ENCODE measurements around the gene CAVIN2.

The CAVIN2 gene

GRCh38 chr2:191846515-191847476 is at the start of gene CAVIN2:
Gene CAVIN2 (minus strand): TSS chr2:191847088. CDS start chr2:191846925, 163 bp downstream.
- DNase-seq = no peak

- DNase-seq = no peak
Observed at GRCh38 chr2:191895743-191896142, 48.9 kb upstream of the CAVIN2 start.

GRCh38 chr2:191895195-191895594 is 48.3 kb upstream of the CAVIN2 start:
- DNase-seq = no peak

GRCh38 chr2:191894681-191895147 is 47.8 kb upstream of the CAVIN2 start:
- DNase-seq = no peak

- no peak for DNase-seq
Observed at GRCh38 chr2:191892391-191892790, 45.5 kb upstream of the CAVIN2 start.

GRCh38 chr2:191891656-191892055 is 44.8 kb upstream of the CAVIN2 start:
- no peak for DNase-seq

- no peak for DNase-seq
Observed at GRCh38 chr2:191889931-191890330, 43.0 kb upstream of the CAVIN2 start.

GRCh38 chr2:191888400-191889166 is 41.7 kb upstream of the CAVIN2 start:
- no peak for DNase-seq

GRCh38 chr2:191885650-191886049 is 38.8 kb upstream of the CAVIN2 start:
- DNase-seq = no peak

- DNase-seq = no peak
Observed at GRCh38 chr2:191885098-191885497, 38.2 kb upstream of the CAVIN2 start.

GRCh38 chr2:191881982-191882816 is 35.3 kb upstream of the CAVIN2 start:
- DNase-seq = no peak

GRCh38 chr2:191878548-191879279 is 31.8 kb upstream of the CAVIN2 start:
- no peak for DNase-seq

- no peak for DNase-seq
Observed at GRCh38 chr2:191877875-191878274, 31.0 kb upstream of the CAVIN2 start.

GRCh38 chr2:191875859-191876258 is 29.0 kb upstream of the CAVIN2 start:
- DNase-seq = no peak

- DNase-seq = no peak
Observed at GRCh38 chr2:191870744-191871143, 23.9 kb upstream of the CAVIN2 start.

- no peak for DNase-seq
Observed at GRCh38 chr2:191869781-191870180, 22.9 kb upstream of the CAVIN2 start.

- DNase-seq = no peak
Observed at GRCh38 chr2:191869178-191869577, 22.3 kb upstream of the CAVIN2 start.

GRCh38 chr2:191867507-191867847 is 20.6 kb upstream of the CAVIN2 start:
- DNase-seq = no peak

GRCh38 chr2:191866675-191867506 is 20.0 kb upstream of the CAVIN2 start:
- DNase-seq = no peak

GRCh38 chr2:191866195-191866594 is 19.3 kb upstream of the CAVIN2 start:
- no peak for DNase-seq
